ENCODE measurements around the gene RXFP4. TPM values are rescaled to one million over a fixed set of nuclear protein-coding genes. Genes with fewer than 3 reads are reported as not detected.

Gene RXFP4
- total RNA-seq, 1 donor from 2014 or later, result not detected

- H3K27ac Mint-ChIP-seq, result peak overlapping the region; percentile 94
- H3K9me3 Mint-ChIP-seq (ENCODE audit: low read depth), result no peaks in the 10 kb centered on the region
- no peaks in the 10 kb centered on the region for H3K36me3 Mint-ChIP-seq (ENCODE audit: insufficient read depth)
- TF ChIP-seq, protein P1, sequence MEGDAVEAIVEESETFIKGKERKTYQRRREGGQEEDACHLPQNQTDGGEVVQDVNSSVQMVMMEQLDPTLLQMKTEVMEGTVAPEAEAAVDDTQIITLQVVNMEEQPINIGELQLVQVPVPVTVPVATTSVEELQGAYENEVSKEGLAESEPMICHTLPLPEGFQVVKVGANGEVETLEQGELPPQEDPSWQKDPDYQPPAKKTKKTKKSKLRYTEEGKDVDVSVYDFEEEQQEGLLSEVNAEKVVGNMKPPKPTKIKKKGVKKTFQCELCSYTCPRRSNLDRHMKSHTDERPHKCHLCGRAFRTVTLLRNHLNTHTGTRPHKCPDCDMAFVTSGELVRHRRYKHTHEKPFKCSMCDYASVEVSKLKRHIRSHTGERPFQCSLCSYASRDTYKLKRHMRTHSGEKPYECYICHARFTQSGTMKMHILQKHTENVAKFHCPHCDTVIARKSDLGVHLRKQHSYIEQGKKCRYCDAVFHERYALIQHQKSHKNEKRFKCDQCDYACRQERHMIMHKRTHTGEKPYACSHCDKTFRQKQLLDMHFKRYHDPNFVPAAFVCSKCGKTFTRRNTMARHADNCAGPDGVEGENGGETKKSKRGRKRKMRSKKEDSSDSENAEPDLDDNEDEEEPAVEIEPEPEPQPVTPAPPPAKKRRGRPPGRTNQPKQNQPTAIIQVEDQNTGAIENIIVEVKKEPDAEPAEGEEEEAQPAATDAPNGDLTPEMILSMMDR (IDR thresholded peaks at IDR 0.05; ENCODE audit: unreplicated experiment), result no peak
- peak overlapping the region; percentile 95 for H3K4me3 Mint-ChIP-seq (ENCODE audit: low read depth)
- DNase-seq (ENCODE audit: low spot score, unreplicated experiment), result no peak
- H3K27me3 Mint-ChIP-seq, result no peaks in the 10 kb centered on the region
- H3K4me1 Mint-ChIP-seq (ENCODE audit: low read depth), result peaks cover 60% of the 10 kb centered on the region
These were observed 37.6 kb downstream of the RXFP4 start for GRCh38 chr1:155978973-155979429.

- TF ChIP-seq, protein P1 (IDR thresholded peaks at IDR 0.05; ENCODE audit: unreplicated experiment), result no peak
- Mint-ChIP-seq H3K9me3 (ENCODE audit: low read depth) (no peaks in the 10 kb centered on the region), H3K36me3 (ENCODE audit: insufficient read depth) (no peaks in the 10 kb centered on the region), H3K4me3 (ENCODE audit: low read depth) (peak overlapping the region; percentile 95), H3K4me1 (ENCODE audit: low read depth) (peaks cover 61% of the 10 kb centered on the region), H3K27me3 (no peaks in the 10 kb centered on the region), H3K27ac (peak overlapping the region; percentile 94)
- no peak for DNase-seq (ENCODE audit: low spot score, unreplicated experiment)
These were observed 38.3 kb downstream of the RXFP4 start for GRCh38 chr1:155979597-155980343.

- H3K9me3 Mint-ChIP-seq (ENCODE audit: low read depth), result no peaks in the 10 kb centered on the region
- H3K27me3 Mint-ChIP-seq, result no peaks in the 10 kb centered on the region
- no peak overlapping the region for H3K4me3 Mint-ChIP-seq (ENCODE audit: low read depth)
- peak overlapping the region; percentile 25 for H3K27ac Mint-ChIP-seq
- DNase-seq (ENCODE audit: low spot score, unreplicated experiment), result no peak
- no peaks in the 10 kb centered on the region for H3K36me3 Mint-ChIP-seq (ENCODE audit: insufficient read depth)
- peaks cover 44% of the 10 kb centered on the region for H3K4me1 Mint-ChIP-seq (ENCODE audit: low read depth)
- TF ChIP-seq, protein P1 (IDR thresholded peaks at IDR 0.05; ENCODE audit: unreplicated experiment), result no peak
These were observed 40.0 kb downstream of the RXFP4 start for GRCh38 chr1:155981266-155982088.

- Mint-ChIP-seq H3K4me1 (ENCODE audit: low read depth) (peaks cover 38% of the 10 kb centered on the region), H3K36me3 (ENCODE audit: insufficient read depth) (no peaks in the 10 kb centered on the region), H3K9me3 (ENCODE audit: low read depth) (no peaks in the 10 kb centered on the region), H3K27me3 (no peaks in the 10 kb centered on the region), H3K27ac (peak overlapping the region; percentile 25), H3K4me3 (ENCODE audit: low read depth) (no peak overlapping the region)
- no peak for DNase-seq (ENCODE audit: low spot score, unreplicated experiment)
- TF ChIP-seq, protein P1 (IDR thresholded peaks at IDR 0.05; ENCODE audit: unreplicated experiment), result no peak
These were observed 40.7 kb downstream of the RXFP4 start for GRCh38 chr1:155982106-155982505.

Measured in progenitor cell of endocrine pancreas (in vitro differentiated cells).